ENCODE measurements around the gene GLRX2.
A peak's percentile ranks its signal among the peaks of the same experiment; 100 is the strongest.

GLRX2 gene

DNA sequence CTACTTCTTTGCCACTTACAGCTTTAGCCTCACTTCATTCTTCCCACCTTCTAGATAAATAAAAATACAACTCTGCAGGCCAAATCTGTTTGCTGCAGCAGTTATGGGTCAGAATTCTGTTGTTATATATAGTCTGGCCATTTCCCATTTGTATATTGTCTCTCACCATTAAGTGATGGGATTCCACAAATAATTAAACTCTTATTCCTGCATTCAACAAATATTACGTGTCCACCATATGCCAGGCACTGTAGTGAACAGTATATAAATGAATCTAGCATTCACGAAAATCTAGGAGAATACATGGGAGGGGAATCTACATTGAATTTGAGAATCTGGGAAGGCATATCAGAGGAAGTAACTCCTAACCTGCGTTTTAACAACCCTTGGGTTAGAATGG, 5.7 kb upstream of the GLRX2 start:
- no peak for DNase-seq (ENCODE audit: insufficient read length)
- FAIRE-seq = no peak
- TF ChIP-seq TAF1 (IDR thresholded peaks at IDR 0.05; ENCODE audit: borderline replicate concordance, low read depth, low read length) = no peak
- TF ChIP-seq POLR2A (IDR thresholded peaks at IDR 0.05; ENCODE audit: low read depth, low read length) = no peak
- TF ChIP-seq POLR2AphosphoS5 (IDR thresholded peaks at IDR 0.05; ENCODE audit: low read depth, low read length) = no peak

- no peak for FAIRE-seq
- no peak for DNase-seq (ENCODE audit: insufficient read length)
- TF ChIP-seq POLR2A (IDR thresholded peaks at IDR 0.05; ENCODE audit: low read depth, low read length) = no peak
- no peak for TF ChIP-seq TAF1 (IDR thresholded peaks at IDR 0.05; ENCODE audit: borderline replicate concordance, low read depth, low read length)
- TF ChIP-seq POLR2AphosphoS5 (IDR thresholded peaks at IDR 0.05; ENCODE audit: low read depth, low read length) = no peak
These were observed 5.0 kb upstream of the GLRX2 start for GRCh38 chr1:193110246-193110645.

DNA sequence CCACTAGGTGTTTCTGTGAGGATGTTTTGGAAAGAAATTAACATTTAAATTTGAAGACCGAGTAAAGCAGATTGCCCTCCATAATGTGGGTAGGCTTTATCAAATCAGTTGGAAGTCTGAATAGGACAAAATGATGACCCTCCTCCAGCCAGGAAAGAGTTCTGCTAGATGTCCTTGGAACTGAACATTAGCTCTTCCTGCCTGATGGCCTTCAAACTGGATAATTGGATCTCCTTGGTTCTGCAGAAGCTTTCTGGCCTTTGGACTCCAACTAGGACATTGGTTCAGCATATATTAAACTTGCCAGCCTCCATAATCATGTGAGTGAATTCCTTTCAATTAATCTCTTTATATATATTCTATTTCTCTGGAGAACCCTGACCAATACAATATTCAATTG, 4.4 kb upstream of the GLRX2 start:
- no peak for TF ChIP-seq TAF1 (IDR thresholded peaks at IDR 0.05; ENCODE audit: borderline replicate concordance, low read depth, low read length)
- no peak for TF ChIP-seq POLR2AphosphoS5 (IDR thresholded peaks at IDR 0.05; ENCODE audit: low read depth, low read length)
- no peak for TF ChIP-seq POLR2A (IDR thresholded peaks at IDR 0.05; ENCODE audit: low read depth, low read length)
- FAIRE-seq (no peak), DNase-seq (ENCODE audit: insufficient read length) (no peak)

GRCh38 chr1:193108471-193108870, 3.3 kb upstream of the GLRX2 start:
- FAIRE-seq (no peak), DNase-seq (ENCODE audit: insufficient read length) (no peak)
- TF ChIP-seq TAF1 (IDR thresholded peaks at IDR 0.05; ENCODE audit: borderline replicate concordance, low read depth, low read length) (no peak), POLR2A (IDR thresholded peaks at IDR 0.05; ENCODE audit: low read depth, low read length) (no peak), POLR2AphosphoS5 (IDR thresholded peaks at IDR 0.05; ENCODE audit: low read depth, low read length) (no peak)

GRCh38 chr1:193105821-193106177, 585 bp upstream of the GLRX2 start:
- no peak for TF ChIP-seq TAF1 (IDR thresholded peaks at IDR 0.05; ENCODE audit: borderline replicate concordance, low read depth, low read length)
- FAIRE-seq (no peak), DNase-seq (ENCODE audit: insufficient read length) (no peak)

GRCh38 chr1:193104502-193104906, 710 bp downstream of the GLRX2 start:
- DNase-seq (ENCODE audit: insufficient read length) (peak; percentile 20), FAIRE-seq (peak; percentile 30)

GRCh38 chr1:193103759-193104501, 1.3 kb downstream of the GLRX2 start:
- TF ChIP-seq TAF1 (IDR thresholded peaks at IDR 0.05; ENCODE audit: borderline replicate concordance, low read depth, low read length) (no peak), POLR2A (IDR thresholded peaks at IDR 0.05; ENCODE audit: low read depth, low read length) (no peak), POLR2AphosphoS5 (IDR thresholded peaks at IDR 0.05; ENCODE audit: low read depth, low read length) (no peak)
- FAIRE-seq = no peak
- no peak for DNase-seq (ENCODE audit: insufficient read length)

More at GRCh38 chr1:193104502-193104906, 710 bp downstream of the GLRX2 start:
- TF ChIP-seq POLR2A (IDR thresholded peaks at IDR 0.05; ENCODE audit: low read depth, low read length) (no peak), TAF1 (IDR thresholded peaks at IDR 0.05; ENCODE audit: borderline replicate concordance, low read depth, low read length) (no peak), POLR2AphosphoS5 (IDR thresholded peaks at IDR 0.05; ENCODE audit: low read depth, low read length) (no peak)

DNA sequence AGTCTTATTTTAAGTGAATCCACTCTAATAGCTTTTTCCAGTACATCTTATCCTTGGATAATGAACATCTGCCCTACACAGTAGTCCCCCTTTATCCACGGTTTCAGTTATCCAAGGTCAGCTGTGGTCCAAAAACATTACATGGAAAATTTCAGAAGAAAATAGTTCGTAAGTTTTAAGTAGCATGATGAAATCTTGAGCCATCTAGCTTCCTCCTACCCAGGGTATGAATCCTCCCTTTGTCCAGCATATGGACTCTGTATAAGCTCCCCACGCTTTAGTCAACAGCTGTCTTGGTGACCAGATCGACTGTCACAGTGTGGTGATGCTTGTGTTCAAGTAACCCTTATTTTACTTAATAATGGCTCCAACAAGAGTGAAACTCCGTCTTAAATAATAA, 2.6 kb downstream of the GLRX2 start:
- TF ChIP-seq POLR2AphosphoS5 (IDR thresholded peaks at IDR 0.05; ENCODE audit: low read depth, low read length) (no peak), TAF1 (IDR thresholded peaks at IDR 0.05; ENCODE audit: borderline replicate concordance, low read depth, low read length) (no peak), POLR2A (IDR thresholded peaks at IDR 0.05; ENCODE audit: low read depth, low read length) (no peak)
- FAIRE-seq (no peak), DNase-seq (ENCODE audit: insufficient read length) (no peak)

- FAIRE-seq = no peak
- DNase-seq (ENCODE audit: insufficient read length) = no peak
- no peak for TF ChIP-seq POLR2A (IDR thresholded peaks at IDR 0.05; ENCODE audit: low read depth, low read length)
- no peak for TF ChIP-seq POLR2AphosphoS5 (IDR thresholded peaks at IDR 0.05; ENCODE audit: low read depth, low read length)
- TF ChIP-seq TAF1 (IDR thresholded peaks at IDR 0.05; ENCODE audit: borderline replicate concordance, low read depth, low read length) = no peak
These were observed 11.1 kb downstream of the GLRX2 start for GRCh38 chr1:193094112-193094511.

DNA sequence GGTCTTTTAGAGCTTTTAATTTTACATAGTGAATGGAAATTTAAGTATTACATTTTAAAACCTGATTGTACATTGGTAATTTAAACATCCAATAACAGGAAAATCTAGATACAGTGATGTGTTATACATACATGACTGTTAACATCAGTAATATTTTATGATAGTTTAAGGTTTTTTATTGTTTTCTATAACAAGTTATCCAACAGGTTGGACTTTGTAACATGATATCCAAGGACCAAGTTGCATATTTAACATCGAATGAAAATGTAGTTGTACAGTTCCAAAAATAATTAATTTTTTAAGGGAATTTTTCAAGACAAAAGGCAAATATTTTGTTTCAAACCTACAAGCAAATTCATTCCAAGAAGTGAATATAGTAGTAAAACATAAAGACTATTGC, 14.3 kb downstream of the GLRX2 start:
- TF ChIP-seq POLR2AphosphoS5 (IDR thresholded peaks at IDR 0.05; ENCODE audit: low read depth, low read length) = no peak
- no peak for TF ChIP-seq TAF1 (IDR thresholded peaks at IDR 0.05; ENCODE audit: borderline replicate concordance, low read depth, low read length)
- no peak for TF ChIP-seq POLR2A (IDR thresholded peaks at IDR 0.05; ENCODE audit: low read depth, low read length)
- FAIRE-seq (no peak), DNase-seq (ENCODE audit: insufficient read length) (no peak)

- no peak for FAIRE-seq
- TF ChIP-seq POLR2A (IDR thresholded peaks at IDR 0.05; ENCODE audit: low read depth, low read length) (no peak), POLR2AphosphoS5 (IDR thresholded peaks at IDR 0.05; ENCODE audit: low read depth, low read length) (no peak), TAF1 (IDR thresholded peaks at IDR 0.05; ENCODE audit: borderline replicate concordance, low read depth, low read length) (no peak)
These were observed 17.3 kb downstream of the GLRX2 start for GRCh38 chr1:193087893-193088292.

DNA sequence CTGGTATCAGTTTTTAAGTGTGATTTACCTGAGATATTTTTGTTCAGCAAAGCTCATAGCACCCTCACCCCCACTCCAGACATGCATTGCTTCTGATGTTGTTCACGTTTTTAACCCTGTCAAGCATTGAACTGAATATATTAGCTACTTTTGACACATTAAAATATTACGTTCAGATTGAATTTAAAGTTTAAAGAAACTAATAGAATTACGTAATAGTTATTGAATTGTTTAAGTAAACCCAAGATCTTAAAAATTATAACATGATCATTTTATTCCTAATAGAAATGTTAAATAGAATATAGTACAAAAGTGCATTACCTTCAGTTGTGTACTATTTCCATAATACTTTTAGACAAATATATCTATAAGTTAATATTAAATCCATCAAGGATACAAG, 18.9 kb downstream of the GLRX2 start:
- no peak for TF ChIP-seq TAF1 (IDR thresholded peaks at IDR 0.05; ENCODE audit: borderline replicate concordance, low read depth, low read length)
- TF ChIP-seq POLR2A (IDR thresholded peaks at IDR 0.05; ENCODE audit: low read depth, low read length) = no peak
- no peak for TF ChIP-seq POLR2AphosphoS5 (IDR thresholded peaks at IDR 0.05; ENCODE audit: low read depth, low read length)
- DNase-seq (ENCODE audit: insufficient read length) (no peak), FAIRE-seq (no peak)

More at GRCh38 chr1:193087893-193088292, 17.3 kb downstream of the GLRX2 start:
- DNase-seq (ENCODE audit: insufficient read length) = no peak
